GM23338 (cell line): Measurements from ENCODE around the gene SH3RF2. TPM values are rescaled to one million over a fixed set of nuclear protein-coding genes. Genes with fewer than 3 reads are reported as not detected.

Source experiments
- ATAC-seq: fragments of 200-7000 bp; cut with Tn5 transposase; 3 replicates; pipeline ENCODE4 v1.9.1; 2020
- DNase-seq: peaks from one replicate; pipeline ENCODE4 v3.0.0-alpha.2; 2015; ENCODE audit warnings: low spot score
- H2AFZ ChIP-seq: fragments of 200-600 bp; sonication (generic); 2 replicates; pipeline ENCODE4 v1.8.0; 2016; ENCODE audit warnings: antibody characterized with exemption, mild to moderate bottlenecking, moderate library complexity
- H3F3A ChIP-seq: fragments of 200-600 bp; sonication (generic); replicated peaks from 2 replicates; pipeline ENCODE4 v1.8.0; 2017; ENCODE audit warnings: antibody characterized with exemption, mixed run types, low read depth
- H3K27ac ChIP-seq: fragments of 200-600 bp; sonication (generic); 2 replicates; pipeline ENCODE4 v1.6.1; 2016; ENCODE audit warnings: low read depth
- H3K27me3 ChIP-seq: fragments of 200-600 bp; sonication (generic); 2 replicates; pipeline ENCODE4 v1.8.0; 2016; ENCODE audit warnings: mild to moderate bottlenecking, mixed run types, moderate library complexity; ENCODE audit not compliant: insufficient read depth
- H3K36me3 ChIP-seq: fragments of 200-600 bp; sonication (generic); 2 replicates; pipeline ENCODE4 v1.8.0; 2016; ENCODE audit warnings: mild to moderate bottlenecking; ENCODE audit not compliant: insufficient read depth
- H3K4me1 ChIP-seq: fragments of 200-600 bp; sonication (generic); 2 replicates; pipeline ENCODE4 v1.8.0; 2016; ENCODE audit warnings: mild to moderate bottlenecking, moderate library complexity; ENCODE audit not compliant: insufficient read depth
- H3K4me2 ChIP-seq: fragments of 200-600 bp; sonication (generic); 2 replicates; pipeline ENCODE4 v1.7.1; 2017; ENCODE audit warnings: mixed run types
- H3K4me3 ChIP-seq: fragments of 200-600 bp; sonication (generic); 2 replicates; pipeline ENCODE4 v1.6.1; 2016; ENCODE audit warnings: mixed run types
- H3K79me2 ChIP-seq: fragments of 200-600 bp; sonication (generic); replicated peaks from 2 replicates; pipeline ENCODE4 v1.8.0; 2017; ENCODE audit warnings: mild to moderate bottlenecking; ENCODE audit not compliant: insufficient read depth
- H3K9me2 ChIP-seq: fragments of 200-600 bp; sonication (generic); 2 replicates; pipeline ENCODE4 v1.8.0; 2017; ENCODE audit not compliant: insufficient read depth
- H4K20me1 ChIP-seq: fragments of 200-600 bp; sonication (generic); replicated peaks from 2 replicates; pipeline ENCODE4 v1.8.0; 2017; ENCODE audit warnings: mild to moderate bottlenecking; ENCODE audit not compliant: insufficient read depth
- H3K27ac Mint-ChIP-seq: 2 replicates; pipeline ENCODE4 v1.8.0; 2020; ENCODE audit warnings: inconsistent platforms, mild to moderate bottlenecking, moderate library complexity, mixed read lengths
- H3K27me3 Mint-ChIP-seq: 3 replicates; pipeline ENCODE4 v1.8.0; 2022; ENCODE audit warnings: low read depth, mild to moderate bottlenecking, moderate library complexity, mixed read lengths, inconsistent platforms; ENCODE audit not compliant: insufficient read depth, poor library complexity
- H3K36me3 Mint-ChIP-seq: 3 replicates; pipeline ENCODE4 v1.8.0; 2021; ENCODE audit warnings: low read depth, mild to moderate bottlenecking, inconsistent platforms, moderate library complexity, mixed read lengths
- H3K4me1 Mint-ChIP-seq: 3 replicates; pipeline ENCODE4 v1.8.0; 2020; ENCODE audit warnings: mild to moderate bottlenecking, inconsistent platforms, mixed read lengths
- H3K4me3 Mint-ChIP-seq: 3 replicates; pipeline ENCODE4 v1.8.0; 2021; ENCODE audit warnings: moderate library complexity, mild to moderate bottlenecking, inconsistent platforms, mixed read lengths
- H3K9me3 Mint-ChIP-seq: 3 replicates; pipeline ENCODE4 v1.8.0; 2020; ENCODE audit warnings: moderate library complexity, mild to moderate bottlenecking, inconsistent platforms, mixed read lengths
- CREB1 ChIP-seq: fragments of 250-450 bp; sonication (Bioruptor Pico); IDR thresholded peaks from 2 replicates; pipeline ENCODE4 v1.5.0; 2020; ENCODE audit warnings: low read depth, mild to moderate bottlenecking, moderate library complexity
- EZH2 ChIP-seq: fragments of 200-600 bp; sonication (generic); IDR thresholded peaks from one replicate; pipeline ENCODE4 v1.8.0; 2017; ENCODE audit warnings: antibody characterized with exemption, mild to moderate bottlenecking, low read depth; ENCODE audit not compliant: unreplicated experiment
- NANOG ChIP-seq: IDR thresholded peaks from 2 replicates; pipeline ENCODE4 v1.6.1; 2016; ENCODE audit warnings: antibody characterized with exemption, borderline replicate concordance
- POLR2AphosphoS5 ChIP-seq: IDR thresholded peaks from 2 replicates; pipeline ENCODE4 v1.6.1; 2016; ENCODE audit warnings: antibody characterized with exemption, low read depth
- STAT1 ChIP-seq: IDR thresholded peaks from one replicate; pipeline ENCODE4 v1.6.1; 2016; ENCODE audit warnings: antibody characterized with exemption; ENCODE audit not compliant: unreplicated experiment
- ZNF114 ChIP-seq: fragments of 250-450 bp; sonication (Bioruptor Pico); IDR thresholded peaks from 2 replicates; pipeline ENCODE4 v1.5.0; 2020; ENCODE audit warnings: mild to moderate bottlenecking, moderate library complexity
- ZNF331 ChIP-seq: fragments of 250-450 bp; sonication (Bioruptor Pico); IDR thresholded peaks from 2 replicates; pipeline ENCODE4 v1.5.0; 2020; ENCODE audit warnings: low read depth, mild to moderate bottlenecking, moderate library complexity
- polyA plus RNA-seq: library from polyadenylated mRNA; unstranded; fragments of >200 nt; fragmentation: Nextera tagmentation; extraction: Ambion mirVana; gene quantifications from 2 replicates; pipeline ENCODE4 v1.2.1, GENCODE V29; 2016
- total RNA-seq: library from RNA; depleted of rRNA; stranded (reverse); fragments of >200 nt; shearing (Covaris generic); gene quantifications from 2 replicates; pipeline ENCODE4 v1.2.3, GENCODE V29; 2014
- TF ChIP-seq, protein P1 (sequence below): IDR thresholded peaks from 2 replicates; pipeline ENCODE4 v1.6.1; 2016; ENCODE audit warnings: antibody characterized with exemption
- TF ChIP-seq, protein P2 (sequence below): IDR thresholded peaks from one replicate; pipeline ENCODE4 v1.6.1; 2018; ENCODE audit warnings: antibody characterized with exemption; ENCODE audit not compliant: unreplicated experiment
- TF ChIP-seq, protein P3 (sequence below): fragments of 250-450 bp; sonication (Bioruptor Pico); IDR thresholded peaks from 2 replicates; pipeline ENCODE4 v1.5.0; 2020; ENCODE audit warnings: mild to moderate bottlenecking, moderate library complexity

SH3RF2 gene
- total and polyA plus RNA-seq, 2 experiments from 2014 or later = 1.7 to 2.4 TPM

DNA sequence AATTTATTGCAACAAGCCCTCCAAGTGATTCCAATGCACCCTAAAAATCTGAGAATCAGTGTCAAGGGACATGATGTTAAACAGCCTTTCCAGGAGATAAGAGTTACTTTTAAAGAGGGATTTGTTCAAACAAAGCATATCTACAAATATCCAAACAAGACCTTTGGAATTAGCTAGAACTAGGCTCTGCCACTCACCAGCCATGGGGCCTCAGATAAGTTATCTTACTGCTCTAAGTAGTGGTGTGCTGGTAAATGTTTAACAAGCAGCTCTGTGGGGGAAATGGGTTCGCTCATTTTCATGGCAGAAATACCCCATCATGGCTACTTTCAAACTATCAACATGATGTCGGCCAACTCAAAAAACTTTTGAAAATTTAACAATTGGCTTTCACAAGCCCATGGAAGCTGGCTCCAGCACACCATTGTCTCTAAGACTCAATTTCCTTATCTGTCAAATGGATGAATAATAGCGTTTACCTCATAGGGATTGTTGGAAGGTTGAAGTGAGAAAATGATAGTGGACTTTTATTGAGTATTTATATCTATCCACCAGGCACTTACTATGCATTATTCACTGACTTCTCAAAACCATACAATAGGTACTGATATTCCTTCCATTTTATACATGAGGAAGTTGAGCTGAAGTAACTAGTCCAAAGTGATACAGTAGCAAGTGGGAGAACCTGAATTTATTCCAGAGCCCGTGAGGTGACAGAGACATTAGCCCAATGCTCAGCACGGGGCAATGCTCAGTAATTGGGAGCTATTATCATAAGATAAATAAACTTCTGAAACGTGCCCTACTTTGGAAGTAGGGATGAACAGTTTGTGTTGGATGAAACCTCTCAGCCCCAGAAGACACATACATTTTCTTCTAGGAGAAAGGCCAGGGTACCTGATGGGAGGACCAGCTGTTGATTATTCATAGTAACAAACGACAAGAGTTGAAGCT lies 43.2 kb downstream of the SH3RF2 start (continued):
- TF ChIP-seq, protein P1, sequence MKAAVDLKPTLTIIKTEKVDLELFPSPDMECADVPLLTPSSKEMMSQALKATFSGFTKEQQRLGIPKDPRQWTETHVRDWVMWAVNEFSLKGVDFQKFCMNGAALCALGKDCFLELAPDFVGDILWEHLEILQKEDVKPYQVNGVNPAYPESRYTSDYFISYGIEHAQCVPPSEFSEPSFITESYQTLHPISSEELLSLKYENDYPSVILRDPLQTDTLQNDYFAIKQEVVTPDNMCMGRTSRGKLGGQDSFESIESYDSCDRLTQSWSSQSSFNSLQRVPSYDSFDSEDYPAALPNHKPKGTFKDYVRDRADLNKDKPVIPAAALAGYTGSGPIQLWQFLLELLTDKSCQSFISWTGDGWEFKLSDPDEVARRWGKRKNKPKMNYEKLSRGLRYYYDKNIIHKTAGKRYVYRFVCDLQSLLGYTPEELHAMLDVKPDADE = no peak
- TF ChIP-seq POLR2AphosphoS5 (no peak), NANOG (no peak), STAT1 (no peak), ZNF331 (CRISPR knock-in tag) (no peak), CREB1 (no peak)
- TF ChIP-seq, protein P2, sequence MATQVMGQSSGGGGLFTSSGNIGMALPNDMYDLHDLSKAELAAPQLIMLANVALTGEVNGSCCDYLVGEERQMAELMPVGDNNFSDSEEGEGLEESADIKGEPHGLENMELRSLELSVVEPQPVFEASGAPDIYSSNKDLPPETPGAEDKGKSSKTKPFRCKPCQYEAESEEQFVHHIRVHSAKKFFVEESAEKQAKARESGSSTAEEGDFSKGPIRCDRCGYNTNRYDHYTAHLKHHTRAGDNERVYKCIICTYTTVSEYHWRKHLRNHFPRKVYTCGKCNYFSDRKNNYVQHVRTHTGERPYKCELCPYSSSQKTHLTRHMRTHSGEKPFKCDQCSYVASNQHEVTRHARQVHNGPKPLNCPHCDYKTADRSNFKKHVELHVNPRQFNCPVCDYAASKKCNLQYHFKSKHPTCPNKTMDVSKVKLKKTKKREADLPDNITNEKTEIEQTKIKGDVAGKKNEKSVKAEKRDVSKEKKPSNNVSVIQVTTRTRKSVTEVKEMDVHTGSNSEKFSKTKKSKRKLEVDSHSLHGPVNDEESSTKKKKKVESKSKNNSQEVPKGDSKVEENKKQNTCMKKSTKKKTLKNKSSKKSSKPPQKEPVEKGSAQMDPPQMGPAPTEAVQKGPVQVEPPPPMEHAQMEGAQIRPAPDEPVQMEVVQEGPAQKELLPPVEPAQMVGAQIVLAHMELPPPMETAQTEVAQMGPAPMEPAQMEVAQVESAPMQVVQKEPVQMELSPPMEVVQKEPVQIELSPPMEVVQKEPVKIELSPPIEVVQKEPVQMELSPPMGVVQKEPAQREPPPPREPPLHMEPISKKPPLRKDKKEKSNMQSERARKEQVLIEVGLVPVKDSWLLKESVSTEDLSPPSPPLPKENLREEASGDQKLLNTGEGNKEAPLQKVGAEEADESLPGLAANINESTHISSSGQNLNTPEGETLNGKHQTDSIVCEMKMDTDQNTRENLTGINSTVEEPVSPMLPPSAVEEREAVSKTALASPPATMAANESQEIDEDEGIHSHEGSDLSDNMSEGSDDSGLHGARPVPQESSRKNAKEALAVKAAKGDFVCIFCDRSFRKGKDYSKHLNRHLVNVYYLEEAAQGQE = no peak

DNA sequence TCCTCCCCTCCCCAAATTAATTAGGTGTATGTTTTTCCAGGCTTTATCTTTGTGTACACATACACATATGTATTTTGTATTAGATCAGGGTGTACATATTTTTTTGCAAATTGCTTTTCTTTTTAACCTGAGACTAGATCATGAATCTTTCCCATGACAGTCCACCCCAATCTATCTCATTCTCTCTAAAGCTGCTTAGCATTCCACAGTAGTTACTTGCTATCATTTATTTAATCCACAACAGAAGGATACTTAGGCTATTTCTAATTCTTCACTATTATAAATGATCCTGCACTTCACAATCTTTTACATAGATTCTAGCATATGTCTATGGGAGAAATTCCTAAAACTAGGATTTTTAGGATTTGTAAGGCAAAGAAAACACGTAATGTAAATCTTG lies 43.9 kb downstream of the SH3RF2 start:
- H3F3A ChIP-seq = no peaks in the 10 kb centered on the region
- no peaks in the 10 kb centered on the region for H4K20me1 ChIP-seq
- H3K9me3 Mint-ChIP-seq = no peaks in the 10 kb centered on the region
- H3K36me3 ChIP-seq = no peaks in the 10 kb centered on the region
- no peaks in the 10 kb centered on the region for H3K79me2 ChIP-seq
- ATAC-seq = no peak
- no peak overlapping the region for H3K4me3 Mint-ChIP-seq
- H3K4me1 ChIP-seq = no peaks in the 10 kb centered on the region; the same call in 1 of the 2 replicates
- H3K27me3 Mint-ChIP-seq = no peaks in the 10 kb centered on the region
- no peak overlapping the region for H3K27ac ChIP-seq
- H3K4me2 ChIP-seq = no peak overlapping the region
- H3K27ac Mint-ChIP-seq = no peak overlapping the region
- no peak overlapping the region for H3K4me3 ChIP-seq
- no peaks in the 10 kb centered on the region for H3K27me3 ChIP-seq
- DNase-seq = no peak
- H3K9me2 ChIP-seq = no peaks in the 10 kb centered on the region; the same call in 1 of the 2 replicates
- no peak overlapping the region for H2AFZ ChIP-seq
- no peaks in the 10 kb centered on the region for H3K36me3 Mint-ChIP-seq
- peaks cover 11% of the 10 kb centered on the region; the same call in 2 of the 3 replicates for H3K4me1 Mint-ChIP-seq
- TF ChIP-seq ZNF114 (CRISPR knock-in tag) (no peak), STAT1 (no peak), EZH2 (no peak), POLR2AphosphoS5 (no peak)
- TF ChIP-seq, protein P3, sequence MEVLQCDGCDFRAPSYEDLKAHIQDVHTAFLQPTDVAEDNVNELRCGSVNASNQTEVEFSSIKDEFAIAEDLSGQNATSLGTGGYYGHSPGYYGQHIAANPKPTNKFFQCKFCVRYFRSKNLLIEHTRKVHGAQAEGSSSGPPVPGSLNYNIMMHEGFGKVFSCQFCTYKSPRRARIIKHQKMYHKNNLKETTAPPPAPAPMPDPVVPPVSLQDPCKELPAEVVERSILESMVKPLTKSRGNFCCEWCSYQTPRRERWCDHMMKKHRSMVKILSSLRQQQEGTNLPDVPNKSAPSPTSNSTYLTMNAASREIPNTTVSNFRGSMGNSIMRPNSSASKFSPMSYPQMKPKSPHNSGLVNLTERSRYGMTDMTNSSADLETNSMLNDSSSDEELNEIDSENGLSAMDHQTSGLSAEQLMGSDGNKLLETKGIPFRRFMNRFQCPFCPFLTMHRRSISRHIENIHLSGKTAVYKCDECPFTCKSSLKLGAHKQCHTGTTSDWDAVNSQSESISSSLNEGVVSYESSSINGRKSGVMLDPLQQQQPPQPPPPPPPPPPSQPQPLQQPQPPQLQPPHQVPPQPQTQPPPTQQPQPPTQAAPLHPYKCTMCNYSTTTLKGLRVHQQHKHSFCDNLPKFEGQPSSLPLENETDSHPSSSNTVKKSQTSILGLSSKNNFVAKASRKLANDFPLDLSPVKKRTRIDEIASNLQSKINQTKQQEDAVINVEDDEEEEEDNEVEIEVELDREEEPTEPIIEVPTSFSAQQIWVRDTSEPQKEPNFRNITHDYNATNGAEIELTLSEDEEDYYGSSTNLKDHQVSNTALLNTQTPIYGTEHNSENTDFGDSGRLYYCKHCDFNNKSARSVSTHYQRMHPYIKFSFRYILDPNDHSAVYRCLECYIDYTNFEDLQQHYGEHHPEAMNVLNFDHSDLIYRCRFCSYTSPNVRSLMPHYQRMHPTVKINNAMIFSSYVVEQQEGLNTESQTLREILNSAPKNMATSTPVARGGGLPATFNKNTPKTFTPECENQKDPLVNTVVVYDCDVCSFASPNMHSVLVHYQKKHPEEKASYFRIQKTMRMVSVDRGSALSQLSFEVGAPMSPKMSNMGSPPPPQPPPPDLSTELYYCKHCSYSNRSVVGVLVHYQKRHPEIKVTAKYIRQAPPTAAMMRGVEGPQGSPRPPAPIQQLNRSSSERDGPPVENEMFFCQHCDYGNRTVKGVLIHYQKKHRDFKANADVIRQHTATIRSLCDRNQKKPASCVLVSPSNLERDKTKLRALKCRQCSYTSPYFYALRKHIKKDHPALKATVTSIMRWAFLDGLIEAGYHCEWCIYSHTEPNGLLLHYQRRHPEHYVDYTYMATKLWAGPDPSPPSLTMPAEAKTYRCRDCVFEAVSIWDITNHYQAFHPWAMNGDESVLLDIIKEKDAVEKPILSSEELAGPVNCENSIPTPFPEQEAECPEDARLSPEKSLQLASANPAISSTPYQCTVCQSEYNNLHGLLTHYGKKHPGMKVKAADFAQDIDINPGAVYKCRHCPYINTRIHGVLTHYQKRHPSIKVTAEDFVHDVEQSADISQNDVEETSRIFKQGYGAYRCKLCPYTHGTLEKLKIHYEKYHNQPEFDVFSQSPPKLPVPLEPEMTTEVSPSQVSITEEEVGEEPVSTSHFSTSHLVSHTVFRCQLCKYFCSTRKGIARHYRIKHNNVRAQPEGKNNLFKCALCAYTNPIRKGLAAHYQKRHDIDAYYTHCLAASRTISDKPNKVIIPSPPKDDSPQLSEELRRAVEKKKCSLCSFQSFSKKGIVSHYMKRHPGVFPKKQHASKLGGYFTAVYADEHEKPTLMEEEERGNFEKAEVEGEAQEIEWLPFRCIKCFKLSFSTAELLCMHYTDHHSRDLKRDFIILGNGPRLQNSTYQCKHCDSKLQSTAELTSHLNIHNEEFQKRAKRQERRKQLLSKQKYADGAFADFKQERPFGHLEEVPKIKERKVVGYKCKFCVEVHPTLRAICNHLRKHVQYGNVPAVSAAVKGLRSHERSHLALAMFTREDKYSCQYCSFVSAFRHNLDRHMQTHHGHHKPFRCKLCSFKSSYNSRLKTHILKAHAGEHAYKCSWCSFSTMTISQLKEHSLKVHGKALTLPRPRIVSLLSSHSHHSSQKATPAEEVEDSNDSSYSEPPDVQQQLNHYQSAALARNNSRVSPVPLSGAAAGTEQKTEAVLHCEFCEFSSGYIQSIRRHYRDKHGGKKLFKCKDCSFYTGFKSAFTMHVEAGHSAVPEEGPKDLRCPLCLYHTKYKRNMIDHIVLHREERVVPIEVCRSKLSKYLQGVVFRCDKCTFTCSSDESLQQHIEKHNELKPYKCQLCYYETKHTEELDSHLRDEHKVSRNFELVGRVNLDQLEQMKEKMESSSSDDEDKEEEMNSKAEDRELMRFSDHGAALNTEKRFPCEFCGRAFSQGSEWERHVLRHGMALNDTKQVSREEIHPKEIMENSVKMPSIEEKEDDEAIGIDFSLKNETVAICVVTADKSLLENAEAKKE (CRISPR knock-in tag) = no peak
